ENCODE data around the gene SCMH1. TPM values are rescaled to one million over a fixed set of nuclear protein-coding genes. Genes with fewer than 3 reads are reported as not detected.

SCMH1 gene
- total RNA-seq, 1 donor from 2014 or later, result 5.0 TPM

DNA sequence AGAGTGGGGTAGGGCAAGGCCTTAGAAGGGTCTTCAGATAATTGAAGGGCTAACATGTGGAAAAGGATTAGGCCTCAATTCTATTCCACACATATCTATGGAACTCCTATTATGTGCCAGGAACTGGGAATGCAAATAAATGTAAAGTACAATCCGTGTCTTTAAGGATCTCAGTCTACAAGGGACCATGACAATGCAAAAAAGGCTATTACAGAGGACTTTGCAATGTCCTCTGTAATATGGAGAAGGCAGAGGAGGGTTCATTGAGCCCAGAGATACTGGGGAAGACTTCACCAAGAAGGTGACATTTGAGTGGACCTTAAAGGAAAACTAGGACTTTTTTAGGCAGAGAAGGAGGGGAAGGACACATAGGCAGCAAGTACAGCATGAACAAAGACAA, 4.5 kb upstream of the SCMH1 start:
- TF ChIP-seq, protein P1, sequence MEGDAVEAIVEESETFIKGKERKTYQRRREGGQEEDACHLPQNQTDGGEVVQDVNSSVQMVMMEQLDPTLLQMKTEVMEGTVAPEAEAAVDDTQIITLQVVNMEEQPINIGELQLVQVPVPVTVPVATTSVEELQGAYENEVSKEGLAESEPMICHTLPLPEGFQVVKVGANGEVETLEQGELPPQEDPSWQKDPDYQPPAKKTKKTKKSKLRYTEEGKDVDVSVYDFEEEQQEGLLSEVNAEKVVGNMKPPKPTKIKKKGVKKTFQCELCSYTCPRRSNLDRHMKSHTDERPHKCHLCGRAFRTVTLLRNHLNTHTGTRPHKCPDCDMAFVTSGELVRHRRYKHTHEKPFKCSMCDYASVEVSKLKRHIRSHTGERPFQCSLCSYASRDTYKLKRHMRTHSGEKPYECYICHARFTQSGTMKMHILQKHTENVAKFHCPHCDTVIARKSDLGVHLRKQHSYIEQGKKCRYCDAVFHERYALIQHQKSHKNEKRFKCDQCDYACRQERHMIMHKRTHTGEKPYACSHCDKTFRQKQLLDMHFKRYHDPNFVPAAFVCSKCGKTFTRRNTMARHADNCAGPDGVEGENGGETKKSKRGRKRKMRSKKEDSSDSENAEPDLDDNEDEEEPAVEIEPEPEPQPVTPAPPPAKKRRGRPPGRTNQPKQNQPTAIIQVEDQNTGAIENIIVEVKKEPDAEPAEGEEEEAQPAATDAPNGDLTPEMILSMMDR (IDR thresholded peaks at IDR 0.05; ENCODE audit: insufficient read depth, low read length, severe bottlenecking), result no peak
- DNase-seq (ENCODE audit: low read depth) (no peak), FAIRE-seq (no peak)
- H3K36me3 ChIP-seq (ENCODE audit: control insufficient read depth, insufficient read depth, low read length), result no peaks in the 10 kb centered on the region
- no peaks in the 10 kb centered on the region for H3K27me3 ChIP-seq (ENCODE audit: control insufficient read depth, insufficient read depth, low read length)
- H3K4me3 ChIP-seq (ENCODE audit: low read depth, low read length), result no peak overlapping the region

DNA sequence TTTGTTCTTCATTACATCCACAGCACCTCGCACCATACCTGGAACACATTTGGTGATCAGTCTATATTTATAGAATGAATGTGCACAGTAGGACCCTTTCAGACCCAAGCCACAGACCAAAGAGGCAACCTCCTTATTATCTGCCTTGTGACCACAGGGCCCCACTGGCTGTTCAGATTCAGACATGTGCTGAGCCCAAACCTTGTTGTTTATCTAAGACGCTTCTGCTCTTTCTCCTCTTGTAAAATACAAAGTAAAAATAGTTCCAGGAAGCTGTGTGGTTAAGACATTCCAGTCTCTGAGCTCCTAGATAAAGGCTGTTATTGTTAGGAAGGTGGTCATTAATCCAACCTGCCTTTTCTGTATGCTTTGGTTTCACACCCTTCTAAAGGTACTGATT, 3.6 kb upstream of the SCMH1 start:
- H3K4me3 ChIP-seq (ENCODE audit: low read depth, low read length), result no peak overlapping the region
- H3K27me3 ChIP-seq (ENCODE audit: control insufficient read depth, insufficient read depth, low read length), result no peaks in the 10 kb centered on the region
- DNase-seq (ENCODE audit: low read depth) (no peak), FAIRE-seq (no peak)
- TF ChIP-seq, protein P1 (IDR thresholded peaks at IDR 0.05; ENCODE audit: insufficient read depth, low read length, severe bottlenecking), result no peak
- H3K36me3 ChIP-seq (ENCODE audit: control insufficient read depth, insufficient read depth, low read length), result no peaks in the 10 kb centered on the region

DNA sequence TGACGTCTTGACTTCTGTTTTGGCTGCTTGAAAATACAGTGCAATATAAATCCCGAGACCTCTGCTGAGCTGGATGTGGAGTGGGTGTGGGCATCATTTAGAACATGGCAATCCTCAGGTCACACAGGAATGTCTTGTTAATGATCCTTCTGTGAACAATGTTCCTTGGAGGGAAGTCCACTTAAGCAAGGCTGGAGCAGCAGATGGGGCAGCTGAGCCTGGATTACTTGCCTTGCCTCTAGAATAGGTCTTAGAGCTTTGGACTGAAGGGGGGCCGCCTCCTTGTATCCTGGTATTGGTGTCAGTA, 926 bp upstream of the SCMH1 start:
- H3K36me3 ChIP-seq (ENCODE audit: control insufficient read depth, insufficient read depth, low read length), result no peaks in the 10 kb centered on the region
- DNase-seq (ENCODE audit: low read depth) (no peak), FAIRE-seq (no peak)
- H3K27me3 ChIP-seq (ENCODE audit: control insufficient read depth, insufficient read depth, low read length), result no peaks in the 10 kb centered on the region
- TF ChIP-seq, protein P1 (IDR thresholded peaks at IDR 0.05; ENCODE audit: insufficient read depth, low read length, severe bottlenecking), result no peak
- H3K4me3 ChIP-seq (ENCODE audit: low read depth, low read length), result no peak overlapping the region

DNA sequence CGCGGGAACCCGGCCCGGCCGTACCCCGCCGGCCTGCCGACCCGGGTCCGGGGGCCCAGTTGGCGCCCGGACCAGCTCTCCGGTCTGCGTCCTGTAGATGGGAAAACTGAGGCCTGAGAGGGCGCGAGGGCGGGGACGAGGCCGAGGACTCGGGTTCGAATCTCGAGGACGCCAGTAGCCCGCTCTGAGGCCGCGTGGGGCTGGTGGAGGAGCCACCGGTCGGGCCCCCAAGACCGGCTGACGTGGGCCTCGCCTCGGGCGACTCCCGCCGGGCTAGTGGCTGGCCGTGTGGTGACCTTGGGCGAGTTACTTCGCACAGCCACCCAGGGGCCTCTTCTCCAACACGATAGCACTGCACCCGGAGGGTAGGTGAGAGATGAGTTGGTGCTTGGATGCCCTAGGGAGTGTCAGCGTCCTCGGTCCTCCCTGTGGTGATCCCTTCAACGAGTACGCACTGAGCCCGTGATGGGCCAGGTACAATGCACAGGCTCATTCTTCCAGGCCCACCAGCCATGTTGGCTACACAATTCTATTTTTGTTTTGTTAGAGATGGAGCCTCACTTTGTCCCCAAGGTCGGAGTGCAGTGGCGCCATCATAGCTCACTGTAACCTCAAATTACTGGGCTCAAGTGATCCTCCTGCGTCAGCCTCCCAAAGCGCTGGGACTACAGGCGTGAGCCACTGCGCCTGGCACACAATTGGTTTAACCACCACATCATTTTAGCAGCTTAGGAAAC, 404 bp upstream of the SCMH1 start:
- TF ChIP-seq, protein P1 (IDR thresholded peaks at IDR 0.05; ENCODE audit: insufficient read depth, low read length, severe bottlenecking), result no peak
- DNase-seq (ENCODE audit: low read depth) (no peak), FAIRE-seq (no peak)
- no peaks in the 10 kb centered on the region for H3K36me3 ChIP-seq (ENCODE audit: control insufficient read depth, insufficient read depth, low read length)
- peak overlapping the region; percentile 59 for H3K4me3 ChIP-seq (ENCODE audit: low read depth, low read length)
- H3K27me3 ChIP-seq (ENCODE audit: control insufficient read depth, insufficient read depth, low read length), result no peaks in the 10 kb centered on the region

DNA sequence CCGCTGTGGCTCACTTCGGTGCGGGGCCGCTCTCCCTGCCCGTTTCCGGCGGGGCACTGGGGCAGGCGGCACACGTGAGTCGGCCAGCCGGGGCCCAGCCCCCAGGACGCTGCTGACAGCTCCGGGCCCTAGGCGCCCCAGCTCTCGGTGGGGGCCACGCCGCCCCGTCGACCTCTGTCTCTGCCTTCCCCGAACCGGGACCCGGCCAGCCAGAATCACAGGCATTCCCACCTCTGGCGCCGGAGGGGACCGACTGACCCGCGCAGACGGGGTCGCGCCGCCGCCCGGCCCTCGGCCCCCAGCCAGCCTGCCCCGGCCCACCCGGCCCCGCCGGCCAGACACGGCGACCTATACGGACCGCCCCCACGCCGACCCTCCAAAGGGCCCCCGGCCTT, 755 bp downstream of the SCMH1 start:
- Histone ChIP-seq H3K4me3 (ENCODE audit: low read depth, low read length) (peak overlapping the region; percentile 59), H3K36me3 (ENCODE audit: control insufficient read depth, insufficient read depth, low read length) (no peaks in the 10 kb centered on the region), H3K27me3 (ENCODE audit: control insufficient read depth, insufficient read depth, low read length) (no peaks in the 10 kb centered on the region)
- FAIRE-seq (no peak), DNase-seq (ENCODE audit: low read depth) (no peak)
- TF ChIP-seq, protein P1 (IDR thresholded peaks at IDR 0.05; ENCODE audit: insufficient read depth, low read length, severe bottlenecking), result no peak

DNA sequence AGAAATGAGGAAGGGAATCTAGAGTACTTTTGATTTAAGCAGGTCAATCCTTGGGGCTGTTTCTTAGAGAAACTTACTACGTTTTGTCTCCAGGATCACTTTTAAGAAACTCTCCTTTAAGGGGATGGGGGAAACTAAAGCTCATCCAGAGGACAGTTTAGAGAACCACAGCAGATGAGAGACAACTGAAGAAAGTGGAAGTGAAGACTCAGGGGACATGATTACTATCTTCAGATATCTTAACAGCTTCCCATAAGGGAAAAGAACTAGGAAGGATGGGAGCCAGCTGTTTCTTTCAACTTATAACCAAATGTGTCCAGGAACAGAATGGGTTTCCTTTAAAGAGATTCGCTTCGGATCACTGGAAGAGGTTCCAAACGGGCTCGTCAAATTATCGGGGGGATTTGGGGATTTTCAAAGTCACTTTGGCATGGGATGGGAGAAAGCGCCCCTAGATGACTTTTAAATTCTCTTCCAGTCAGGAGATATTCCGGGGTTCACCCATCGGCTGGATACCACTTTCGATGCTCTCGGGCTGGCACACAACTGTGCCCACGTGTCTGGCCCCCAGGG, 1.2 kb downstream of the SCMH1 start:
- H3K4me3 ChIP-seq (ENCODE audit: low read depth, low read length), result peak overlapping the region; percentile 59
- no peak for DNase-seq (ENCODE audit: low read depth)
- no peaks in the 10 kb centered on the region for H3K36me3 ChIP-seq (ENCODE audit: control insufficient read depth, insufficient read depth, low read length)
- H3K27me3 ChIP-seq (ENCODE audit: control insufficient read depth, insufficient read depth, low read length), result no peaks in the 10 kb centered on the region
- FAIRE-seq, result no peak
- TF ChIP-seq, protein P1 (IDR thresholded peaks at IDR 0.05; ENCODE audit: insufficient read depth, low read length, severe bottlenecking), result no peak
